WTC11 (cell line): Measurements from ENCODE around the gene PON1. TPM values are rescaled to one million over a fixed set of nuclear protein-coding genes. Genes with fewer than 3 reads are reported as not detected.

Experiments
- ATAC-seq: fragments of 200-7000 bp; cut with Tn5 transposase; 2 replicates; pipeline ENCODE4 v1.10.0; 2021; ENCODE audit warnings: mild to moderate bottlenecking, moderate library complexity
- CTCF ChIA-PET: fragments of 300-600 bp; sonication (Branson Sonifier 250); formaldehyde crosslinking; loops from one replicate; lab custom pipeline; 2021; ENCODE audit warnings: antibody characterized with exemption; lab: Charles Lee
- POLR2A ChIA-PET: fragments of 350-600 bp; sonication (Branson Sonifier 250); formaldehyde crosslinking; loops from one replicate; lab custom pipeline; 2021; ENCODE audit warnings: antibody characterized with exemption; lab: Charles Lee
- DNase-seq: peaks from one replicate; pipeline ENCODE4 v3.0.0; 2021; ENCODE audit warnings: low spot score
- H3K27ac Mint-ChIP-seq: 2 replicates; pipeline ENCODE4 v1.8.0; 2021; ENCODE audit warnings: mixed read lengths
- H3K27me3 Mint-ChIP-seq: 2 replicates; pipeline ENCODE4 v1.8.0; 2021; ENCODE audit warnings: low read depth, mild to moderate bottlenecking, moderate library complexity, mixed read lengths
- H3K36me3 Mint-ChIP-seq: 2 replicates; pipeline ENCODE4 v1.8.0; 2021; ENCODE audit warnings: mixed read lengths
- H3K4me1 Mint-ChIP-seq: 2 replicates; pipeline ENCODE4 v1.8.0; 2022; ENCODE audit warnings: mixed read lengths
- H3K4me3 Mint-ChIP-seq: 2 replicates; pipeline ENCODE4 v1.8.0; 2021; ENCODE audit warnings: mild to moderate bottlenecking, moderate library complexity, mixed read lengths
- H3K9me3 Mint-ChIP-seq: 2 replicates; pipeline ENCODE4 v1.8.0; 2021; ENCODE audit warnings: mixed read lengths
- CDX4 ChIP-seq: fragments of 250-450 bp; sonication (Bioruptor Pico); IDR thresholded peaks from 2 replicates; pipeline ENCODE4 v1.9.0; 2021; ENCODE audit warnings: moderate library complexity, mild to moderate bottlenecking, inconsistent platforms, borderline replicate concordance
- CREB1 ChIP-seq: sonication (generic); formaldehyde crosslinking; IDR thresholded peaks from 2 replicates; pipeline ENCODE4 v1.8.0; 2023; ENCODE audit warnings: mild to moderate bottlenecking, missing genetic modification reagents
- E2F5 ChIP-seq: sonication (generic); formaldehyde crosslinking; IDR thresholded peaks from 2 replicates; pipeline ENCODE4 v1.8.1; 2022; ENCODE audit warnings: mild to moderate bottlenecking, moderate library complexity, missing genetic modification reagents
- FOXJ3 ChIP-seq: sonication (generic); formaldehyde crosslinking; IDR thresholded peaks from 2 replicates; pipeline ENCODE4 v1.9.0; 2021; ENCODE audit warnings: missing genetic modification reagents, mild to moderate bottlenecking, borderline replicate concordance
- FOXP1 ChIP-seq: sonication (generic); formaldehyde crosslinking; IDR thresholded peaks from 2 replicates; pipeline ENCODE4 v1.8.0; 2022; ENCODE audit warnings: missing genetic modification reagents, mild to moderate bottlenecking, moderate library complexity, borderline replicate concordance
- FOXP4 ChIP-seq: sonication (generic); formaldehyde crosslinking; IDR thresholded peaks from 2 replicates; pipeline ENCODE4 v1.8.0; 2022; ENCODE audit warnings: mild to moderate bottlenecking, missing genetic modification reagents
- GABPB1 ChIP-seq: sonication (generic); formaldehyde crosslinking; IDR thresholded peaks from 2 replicates; pipeline ENCODE4 v1.8.1; 2023; ENCODE audit warnings: mild to moderate bottlenecking, missing genetic modification reagents
- GTF2I ChIP-seq: fragments of 250-450 bp; sonication (Bioruptor Pico); conservative IDR thresholded peaks from 2 replicates; pipeline ENCODE4 v1.4.0; 2021; ENCODE audit warnings: mild to moderate bottlenecking
- HMGA2 ChIP-seq: fragments of 250-450 bp; sonication (Bioruptor Pico); IDR thresholded peaks from 2 replicates; pipeline ENCODE4 v1.4.0; 2021; ENCODE audit warnings: mild to moderate bottlenecking, moderate library complexity
- JUN ChIP-seq: sonication (generic); formaldehyde crosslinking; IDR thresholded peaks from 2 replicates; pipeline ENCODE4 v1.8.0; 2023; ENCODE audit warnings: mild to moderate bottlenecking, missing genetic modification reagents
- KAT7 ChIP-seq: sonication (generic); formaldehyde crosslinking; IDR thresholded peaks from 2 replicates; pipeline ENCODE4 v1.8.1; 2023; ENCODE audit warnings: missing genetic modification reagents, mild to moderate bottlenecking, borderline replicate concordance
- MYBL2 ChIP-seq: sonication (generic); formaldehyde crosslinking; IDR thresholded peaks from 2 replicates; pipeline ENCODE4 v1.8.1; 2023; ENCODE audit warnings: mild to moderate bottlenecking, moderate library complexity, missing genetic modification reagents
- OVOL2 ChIP-seq: fragments of 250-450 bp; sonication (Bioruptor Pico); IDR thresholded peaks from 2 replicates; pipeline ENCODE4 v1.9.0; 2021; ENCODE audit warnings: mild to moderate bottlenecking, borderline replicate concordance
- RELA ChIP-seq: sonication (generic); formaldehyde crosslinking; IDR thresholded peaks from 2 replicates; pipeline ENCODE4 v1.8.1; 2022; ENCODE audit warnings: missing genetic modification reagents, mild to moderate bottlenecking, borderline replicate concordance
- RORB ChIP-seq: fragments of 250-450 bp; sonication (Bioruptor Pico); IDR thresholded peaks from 2 replicates; pipeline ENCODE4 v1.9.0; 2021; ENCODE audit warnings: mild to moderate bottlenecking
- SOX15 ChIP-seq: fragments of 250-450 bp; sonication (Bioruptor Pico); IDR thresholded peaks from 2 replicates; pipeline ENCODE4 v1.9.0; 2021; ENCODE audit warnings: mild to moderate bottlenecking
- SP1 ChIP-seq: sonication (generic); formaldehyde crosslinking; conservative IDR thresholded peaks from 2 replicates; pipeline ENCODE4 v1.8.1; 2022; ENCODE audit warnings: missing genetic modification reagents
- TEAD1 ChIP-seq: sonication (generic); formaldehyde crosslinking; IDR thresholded peaks from 2 replicates; pipeline ENCODE4 v1.8.0; 2022; ENCODE audit warnings: mild to moderate bottlenecking, missing genetic modification reagents
- USF2 ChIP-seq: sonication (generic); formaldehyde crosslinking; IDR thresholded peaks from 2 replicates; pipeline ENCODE4 v1.8.1; 2023; ENCODE audit warnings: mild to moderate bottlenecking, missing genetic modification reagents, moderate library complexity
- ZBTB21 ChIP-seq: sonication (generic); formaldehyde crosslinking; IDR thresholded peaks from 2 replicates; pipeline ENCODE4 v1.8.1; 2023; ENCODE audit warnings: mild to moderate bottlenecking, missing genetic modification reagents, borderline replicate concordance
- ZNF138 ChIP-seq: sonication (generic); formaldehyde crosslinking; conservative IDR thresholded peaks from 2 replicates; pipeline ENCODE4 v1.8.1; 2022; ENCODE audit warnings: mild to moderate bottlenecking, moderate library complexity, missing genetic modification reagents
- ZNF232 ChIP-seq: sonication (generic); formaldehyde crosslinking; IDR thresholded peaks from 2 replicates; pipeline ENCODE4 v1.8.0; 2022; ENCODE audit warnings: mild to moderate bottlenecking, missing genetic modification reagents
- ZNF263 ChIP-seq: sonication (generic); formaldehyde crosslinking; IDR thresholded peaks from 2 replicates; pipeline ENCODE4 v1.8.1; 2022; ENCODE audit warnings: low read depth, mild to moderate bottlenecking, moderate library complexity, missing genetic modification reagents
- ZNF317 ChIP-seq: sonication (generic); formaldehyde crosslinking; IDR thresholded peaks from 2 replicates; pipeline ENCODE4 v1.8.1; 2023; ENCODE audit warnings: low read depth, mild to moderate bottlenecking, moderate library complexity, missing genetic modification reagents, borderline replicate concordance
- ZNF396 ChIP-seq: fragments of 250-450 bp; sonication (Bioruptor Pico); IDR thresholded peaks from 2 replicates; pipeline ENCODE4 v1.8.0; 2021; ENCODE audit warnings: mild to moderate bottlenecking, moderate library complexity, borderline replicate concordance
- ZNF512 ChIP-seq: sonication (generic); formaldehyde crosslinking; IDR thresholded peaks from 2 replicates; pipeline ENCODE4 v1.8.1; 2022; ENCODE audit warnings: missing genetic modification reagents, borderline replicate concordance
- total RNA-seq: library from RNA; stranded (reverse); gene quantifications from 3 replicates; pipeline ENCODE4 v1.2.3, GENCODE V29; 2021

PON1 gene
- total RNA-seq, 1 experiment from 2014 or later: 0.26 TPM

- ATAC-seq (no peak), DNase-seq (no peak)
- ChIA-PET POLR2A (no interaction called here), CTCF (interaction anchor here (0.6 to 1.6 kb wide), 4 partner anchors 18 to 189 kb away, joined by 3 to 9 read pairs (median 4); partner anchors contain the start of gene PON3)
- Mint-ChIP-seq H3K36me3 (peaks cover 18% of the 10 kb centered on the region), H3K4me1 (no peaks in the 10 kb centered on the region), H3K9me3 (peaks cover 19% of the 10 kb centered on the region), H3K27ac (no peak overlapping the region), H3K27me3 (no peaks in the 10 kb centered on the region), H3K4me3 (no peak overlapping the region)
- TF ChIP-seq SOX15 (no peak), ZNF138 (CRISPR knock-in tag) (no peak)
Observed at GRCh38 chr7:95373323-95373722, 49.0 kb upstream of the PON1 start.

- CTCF ChIA-PET: no interaction called here
- TF ChIP-seq FOXP1: no peak
- no peak for TF ChIP-seq E2F5 (CRISPR knock-in tag)
- TF ChIP-seq TEAD1 (CRISPR knock-in tag): no peak
- no peak for TF ChIP-seq ZNF512
- no peak for TF ChIP-seq ZBTB21 (CRISPR knock-in tag)
- no peak for TF ChIP-seq USF2 (CRISPR knock-in tag)
- no peak for TF ChIP-seq CDX4 (CRISPR knock-in tag)
- no peak for TF ChIP-seq RELA (CRISPR knock-in tag)
- TF ChIP-seq ZNF263 (CRISPR knock-in tag): no peak
- TF ChIP-seq OVOL2 (CRISPR knock-in tag): no peak
- TF ChIP-seq KAT7 (CRISPR knock-in tag): no peak
- TF ChIP-seq CREB1 (CRISPR knock-in tag): no peak
- no peak for TF ChIP-seq GTF2I (CRISPR knock-in tag)
- TF ChIP-seq, all 79 proteins: peak for 0
Observed at GRCh38 chr7:95368235-95368634, 43.9 kb upstream of the PON1 start.

GRCh38 chr7:95367606-95368005 lies 43.3 kb upstream of the PON1 start:
- ATAC-seq (no peak), DNase-seq (no peak)
- H3K27ac Mint-ChIP-seq: no peak overlapping the region
- no peaks in the 10 kb centered on the region for H3K4me1 Mint-ChIP-seq
- H3K36me3 Mint-ChIP-seq: no peaks in the 10 kb centered on the region
- no peak overlapping the region for H3K4me3 Mint-ChIP-seq
- H3K27me3 Mint-ChIP-seq: no peaks in the 10 kb centered on the region
- no peaks in the 10 kb centered on the region for H3K9me3 Mint-ChIP-seq
- ChIA-PET CTCF (no interaction called here), POLR2A (no interaction called here)
- TF ChIP-seq ZNF232 (CRISPR knock-in tag) (no peak), HMGA2 (CRISPR knock-in tag) (no peak), JUN (CRISPR knock-in tag) (no peak), MYBL2 (CRISPR knock-in tag) (no peak), CDX4 (CRISPR knock-in tag) (no peak), ZNF396 (CRISPR knock-in tag) (no peak), ZNF317 (CRISPR knock-in tag) (no peak), ZNF263 (CRISPR knock-in tag) (no peak), RORB (no peak), FOXP4 (CRISPR knock-in tag) (no peak), SP1 (CRISPR knock-in tag) (no peak), USF2 (CRISPR knock-in tag) (no peak), GABPB1 (no peak), FOXJ3 (CRISPR knock-in tag) (no peak)

More at GRCh38 chr7:95368235-95368634, 43.9 kb upstream of the PON1 start:
- H3K27ac Mint-ChIP-seq: no peak overlapping the region
- H3K4me1 Mint-ChIP-seq: no peaks in the 10 kb centered on the region
- no peak for ATAC-seq
- H3K9me3 Mint-ChIP-seq: no peaks in the 10 kb centered on the region
- H3K36me3 Mint-ChIP-seq: no peaks in the 10 kb centered on the region
- H3K27me3 Mint-ChIP-seq: no peaks in the 10 kb centered on the region
- H3K4me3 Mint-ChIP-seq: no peak overlapping the region
- no peak for DNase-seq
- POLR2A ChIA-PET: no interaction called here
